H1 (cell line): ENCODE measurements around the gene ARHGEF18.

Source experiments
- CTCF ChIP-seq, 3 experiments: IDR thresholded peaks; 1 replicate in 2 of 3; 2 replicates in 1 of 3; pipeline versions ENCODE4 v1.5.1 to v1.6.1; 2011; ENCODE audit warnings: low read length in 3 of 3, mild to moderate bottlenecking in 3 of 3, inconsistent platforms in 2 of 3, low read depth in 1 of 3, moderate library complexity in 1 of 3; ENCODE audit not compliant: insufficient read depth in 1 of 3; ENCODE audit errors: control extremely low read depth in 1 of 3
- EZH2 ChIP-seq: fragments of 200-600 bp; sonication (generic); IDR thresholded peaks from 2 replicates; pipeline ENCODE4 v1.7.1; 2012; ENCODE audit warnings: low read depth, mild to moderate bottlenecking, moderate library complexity, low read length, inconsistent platforms; ENCODE audit not compliant: severe bottlenecking
- GTF2F1 ChIP-seq: IDR thresholded peaks from 2 replicates; pipeline ENCODE4 v1.6.1; 2012; ENCODE audit warnings: low read depth, low read length, improper control_type of control experiment, borderline replicate concordance
- KDM5A ChIP-seq: fragments of 200-600 bp; IDR thresholded peaks from 2 replicates; pipeline ENCODE4 v1.7.1; 2012; ENCODE audit warnings: mild to moderate bottlenecking, low read length, inconsistent platforms, mixed read lengths
- POLR2A ChIP-seq, 2 experiments: IDR thresholded peaks; 1 replicate in 1 of 2; 2 replicates in 1 of 2; pipeline ENCODE4 v1.6.1; 2011; ENCODE audit warnings: low read depth in 2 of 2, low read length in 2 of 2, mild to moderate bottlenecking in 2 of 2; ENCODE audit errors: control extremely low read depth in 1 of 2
- RNF2 ChIP-seq: fragments of 200-900, 300-1000 bp; sonication (generic); IDR thresholded peaks from 2 replicates; pipeline ENCODE4 v1.7.1; 2016; ENCODE audit warnings: borderline replicate concordance, low read depth, mild to moderate bottlenecking, antibody characterized with exemption, low read length; ENCODE audit not compliant: poor library complexity, severe bottlenecking; ENCODE audit errors: missing control alignments
- SIN3A ChIP-seq, 2 experiments: IDR thresholded peaks in 1 of 2; conservative IDR thresholded peaks in 1 of 2; 2 replicates each; pipeline ENCODE4 v1.6.1; 2011 to 2012; ENCODE audit warnings: low read length in 2 of 2, improper control_type of control experiment in 1 of 2, low read depth in 1 of 2, mild to moderate bottlenecking in 1 of 2
- SP1 ChIP-seq: IDR thresholded peaks from 2 replicates; pipeline ENCODE4 v1.6.1; 2011; ENCODE audit warnings: low read depth, low read length
- YY1 ChIP-seq: IDR thresholded peaks from 2 replicates; pipeline ENCODE4 v1.6.1; 2011; ENCODE audit warnings: low read depth, mild to moderate bottlenecking, low read length
- TF ChIP-seq, protein P1 (sequence below): fragments of 300-600 bp; sonication (generic); IDR thresholded peaks from 2 replicates; pipeline ENCODE4 v1.7.1; 2012; ENCODE audit warnings: low read length, moderate library complexity, mild to moderate bottlenecking, inconsistent platforms; ENCODE audit not compliant: insufficient replicate concordance

DNA sequence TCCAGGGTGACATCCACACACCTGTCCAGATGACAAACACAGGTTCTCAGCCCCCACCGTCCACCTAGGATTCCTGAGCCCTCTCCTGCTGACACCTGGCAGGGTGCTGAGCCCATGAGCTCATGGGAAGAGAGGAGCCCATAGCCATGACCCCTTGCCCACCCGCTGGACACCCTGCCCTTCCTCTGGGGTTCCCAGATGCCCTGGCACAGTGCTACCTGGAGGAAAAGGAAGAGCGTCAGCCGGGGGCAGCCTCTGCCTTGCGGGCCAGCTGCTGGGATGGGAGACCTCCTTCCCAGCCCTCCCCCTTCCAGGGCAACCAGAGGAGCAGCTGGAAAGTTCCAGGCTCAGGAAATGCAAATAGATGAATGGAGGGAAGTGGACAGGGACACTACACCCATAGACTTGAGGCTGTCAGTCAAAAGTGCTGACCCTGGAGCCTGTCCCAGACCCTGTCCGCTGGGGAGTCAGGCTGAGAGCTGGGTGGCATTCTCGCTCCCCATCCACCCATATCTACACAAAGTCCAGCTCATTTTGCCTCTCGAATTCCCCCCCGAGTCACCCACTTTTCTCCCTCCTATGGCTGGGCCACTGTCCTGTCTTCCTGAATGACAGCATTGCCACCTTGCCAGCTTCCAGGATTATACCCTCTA, 12.3 kb upstream of the ARHGEF18 start:
- no peak for TF ChIP-seq CTCF (IDR thresholded peaks at IDR 0.05; ENCODE audit: control extremely low read depth in 1 of 3, insufficient read depth in 1 of 3, low read depth in 1 of 3, low read length in 3 of 3)
- no peak for TF ChIP-seq YY1
- TF ChIP-seq, protein P1, sequence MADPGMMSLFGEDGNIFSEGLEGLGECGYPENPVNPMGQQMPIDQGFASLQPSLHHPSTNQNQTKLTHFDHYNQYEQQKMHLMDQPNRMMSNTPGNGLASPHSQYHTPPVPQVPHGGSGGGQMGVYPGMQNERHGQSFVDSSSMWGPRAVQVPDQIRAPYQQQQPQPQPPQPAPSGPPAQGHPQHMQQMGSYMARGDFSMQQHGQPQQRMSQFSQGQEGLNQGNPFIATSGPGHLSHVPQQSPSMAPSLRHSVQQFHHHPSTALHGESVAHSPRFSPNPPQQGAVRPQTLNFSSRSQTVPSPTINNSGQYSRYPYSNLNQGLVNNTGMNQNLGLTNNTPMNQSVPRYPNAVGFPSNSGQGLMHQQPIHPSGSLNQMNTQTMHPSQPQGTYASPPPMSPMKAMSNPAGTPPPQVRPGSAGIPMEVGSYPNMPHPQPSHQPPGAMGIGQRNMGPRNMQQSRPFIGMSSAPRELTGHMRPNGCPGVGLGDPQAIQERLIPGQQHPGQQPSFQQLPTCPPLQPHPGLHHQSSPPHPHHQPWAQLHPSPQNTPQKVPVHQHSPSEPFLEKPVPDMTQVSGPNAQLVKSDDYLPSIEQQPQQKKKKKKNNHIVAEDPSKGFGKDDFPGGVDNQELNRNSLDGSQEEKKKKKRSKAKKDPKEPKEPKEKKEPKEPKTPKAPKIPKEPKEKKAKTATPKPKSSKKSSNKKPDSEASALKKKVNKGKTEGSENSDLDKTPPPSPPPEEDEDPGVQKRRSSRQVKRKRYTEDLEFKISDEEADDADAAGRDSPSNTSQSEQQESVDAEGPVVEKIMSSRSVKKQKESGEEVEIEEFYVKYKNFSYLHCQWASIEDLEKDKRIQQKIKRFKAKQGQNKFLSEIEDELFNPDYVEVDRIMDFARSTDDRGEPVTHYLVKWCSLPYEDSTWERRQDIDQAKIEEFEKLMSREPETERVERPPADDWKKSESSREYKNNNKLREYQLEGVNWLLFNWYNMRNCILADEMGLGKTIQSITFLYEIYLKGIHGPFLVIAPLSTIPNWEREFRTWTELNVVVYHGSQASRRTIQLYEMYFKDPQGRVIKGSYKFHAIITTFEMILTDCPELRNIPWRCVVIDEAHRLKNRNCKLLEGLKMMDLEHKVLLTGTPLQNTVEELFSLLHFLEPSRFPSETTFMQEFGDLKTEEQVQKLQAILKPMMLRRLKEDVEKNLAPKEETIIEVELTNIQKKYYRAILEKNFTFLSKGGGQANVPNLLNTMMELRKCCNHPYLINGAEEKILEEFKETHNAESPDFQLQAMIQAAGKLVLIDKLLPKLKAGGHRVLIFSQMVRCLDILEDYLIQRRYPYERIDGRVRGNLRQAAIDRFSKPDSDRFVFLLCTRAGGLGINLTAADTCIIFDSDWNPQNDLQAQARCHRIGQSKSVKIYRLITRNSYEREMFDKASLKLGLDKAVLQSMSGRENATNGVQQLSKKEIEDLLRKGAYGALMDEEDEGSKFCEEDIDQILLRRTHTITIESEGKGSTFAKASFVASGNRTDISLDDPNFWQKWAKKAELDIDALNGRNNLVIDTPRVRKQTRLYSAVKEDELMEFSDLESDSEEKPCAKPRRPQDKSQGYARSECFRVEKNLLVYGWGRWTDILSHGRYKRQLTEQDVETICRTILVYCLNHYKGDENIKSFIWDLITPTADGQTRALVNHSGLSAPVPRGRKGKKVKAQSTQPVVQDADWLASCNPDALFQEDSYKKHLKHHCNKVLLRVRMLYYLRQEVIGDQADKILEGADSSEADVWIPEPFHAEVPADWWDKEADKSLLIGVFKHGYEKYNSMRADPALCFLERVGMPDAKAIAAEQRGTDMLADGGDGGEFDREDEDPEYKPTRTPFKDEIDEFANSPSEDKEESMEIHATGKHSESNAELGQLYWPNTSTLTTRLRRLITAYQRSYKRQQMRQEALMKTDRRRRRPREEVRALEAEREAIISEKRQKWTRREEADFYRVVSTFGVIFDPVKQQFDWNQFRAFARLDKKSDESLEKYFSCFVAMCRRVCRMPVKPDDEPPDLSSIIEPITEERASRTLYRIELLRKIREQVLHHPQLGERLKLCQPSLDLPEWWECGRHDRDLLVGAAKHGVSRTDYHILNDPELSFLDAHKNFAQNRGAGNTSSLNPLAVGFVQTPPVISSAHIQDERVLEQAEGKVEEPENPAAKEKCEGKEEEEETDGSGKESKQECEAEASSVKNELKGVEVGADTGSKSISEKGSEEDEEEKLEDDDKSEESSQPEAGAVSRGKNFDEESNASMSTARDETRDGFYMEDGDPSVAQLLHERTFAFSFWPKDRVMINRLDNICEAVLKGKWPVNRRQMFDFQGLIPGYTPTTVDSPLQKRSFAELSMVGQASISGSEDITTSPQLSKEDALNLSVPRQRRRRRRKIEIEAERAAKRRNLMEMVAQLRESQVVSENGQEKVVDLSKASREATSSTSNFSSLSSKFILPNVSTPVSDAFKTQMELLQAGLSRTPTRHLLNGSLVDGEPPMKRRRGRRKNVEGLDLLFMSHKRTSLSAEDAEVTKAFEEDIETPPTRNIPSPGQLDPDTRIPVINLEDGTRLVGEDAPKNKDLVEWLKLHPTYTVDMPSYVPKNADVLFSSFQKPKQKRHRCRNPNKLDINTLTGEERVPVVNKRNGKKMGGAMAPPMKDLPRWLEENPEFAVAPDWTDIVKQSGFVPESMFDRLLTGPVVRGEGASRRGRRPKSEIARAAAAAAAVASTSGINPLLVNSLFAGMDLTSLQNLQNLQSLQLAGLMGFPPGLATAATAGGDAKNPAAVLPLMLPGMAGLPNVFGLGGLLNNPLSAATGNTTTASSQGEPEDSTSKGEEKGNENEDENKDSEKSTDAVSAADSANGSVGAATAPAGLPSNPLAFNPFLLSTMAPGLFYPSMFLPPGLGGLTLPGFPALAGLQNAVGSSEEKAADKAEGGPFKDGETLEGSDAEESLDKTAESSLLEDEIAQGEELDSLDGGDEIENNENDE = no peak
- no peak for TF ChIP-seq GTF2F1
- TF ChIP-seq EZH2 = no peak
- TF ChIP-seq SP1 = no peak
- TF ChIP-seq RNF2 = no peak
- no peak for TF ChIP-seq POLR2A (IDR thresholded peaks at IDR 0.05; ENCODE audit: control extremely low read depth in 1 of 2, low read depth in 2 of 2, low read length in 2 of 2)
- no peak for TF ChIP-seq KDM5A
- no peak for TF ChIP-seq SIN3A (conservative IDR thresholded peaks at IDR 0.05 in 1 of 2, IDR thresholded peaks at IDR 0.05 in 1 of 2; ENCODE audit: low read depth in 1 of 2, low read length in 2 of 2)
